Natural killer cell (primary cell): ENCODE data around the gene MITF. TPM values are rescaled to one million over a fixed set of nuclear protein-coding genes. Genes with fewer than 3 reads are reported as not detected.

Experiments
- ATAC-seq, 3 donors: fragments of 150-1000 bp in 2 of 3; fragments of 200-7000 bp in 1 of 3; cut with Tn5 transposase; 1 replicate in 1 of 3; 2 replicates in 2 of 3; pipeline ENCODE4 v1.10.0; 2021; ENCODE audit warnings: mild to moderate bottlenecking in 2 of 3, moderate library complexity in 2 of 3
- DNase-seq, 2 donors: peaks; one replicate each; pipeline versions ENCODE4 v3.0.0 to v3.0.0-alpha.2; 2013 to 2021; ENCODE audit warnings: mixed read lengths in 1 of 2
- H3K27ac ChIP-seq: one replicate; pipeline ENCODE4 v1.5.1; 2013; ENCODE audit warnings: mild to moderate bottlenecking, low read length
- H3K27me3 ChIP-seq: one replicate; pipeline ENCODE4 v1.6.1; 2013; ENCODE audit warnings: low read length; ENCODE audit not compliant: control insufficient read depth, insufficient read depth
- H3K36me3 ChIP-seq: one replicate; pipeline ENCODE4 v1.6.1; 2013; ENCODE audit warnings: low read length; ENCODE audit not compliant: control insufficient read depth, insufficient read depth
- H3K4me1 ChIP-seq: one replicate; pipeline ENCODE4 v1.6.1; 2013; ENCODE audit warnings: low read length; ENCODE audit not compliant: control insufficient read depth, insufficient read depth
- H3K4me3 ChIP-seq: one replicate; pipeline ENCODE4 v1.5.1; 2013; ENCODE audit warnings: low read length
- H3K9me3 ChIP-seq: one replicate; pipeline ENCODE4 v1.6.1; 2013; ENCODE audit warnings: low read length; ENCODE audit not compliant: control insufficient read depth, insufficient read depth
- H3K27ac Mint-ChIP-seq, 2 donors: one replicate each; pipeline ENCODE4 v1.8.0; 2022; ENCODE audit warnings: mild to moderate bottlenecking in 2 of 2, mixed read lengths in 2 of 2, moderate library complexity in 1 of 2
- H3K27me3 Mint-ChIP-seq, 2 donors: one replicate each; pipeline ENCODE4 v1.8.0; 2022; ENCODE audit warnings: low read depth in 2 of 2, mixed read lengths in 2 of 2
- H3K36me3 Mint-ChIP-seq: one replicate; pipeline ENCODE4 v1.8.0; 2022; ENCODE audit warnings: mixed read lengths
- H3K4me1 Mint-ChIP-seq, 2 donors: one replicate each; pipeline ENCODE4 v1.8.0; 2022; ENCODE audit warnings: mixed read lengths in 2 of 2
- H3K4me3 Mint-ChIP-seq: one replicate; pipeline ENCODE4 v1.8.0; 2022; ENCODE audit warnings: mild to moderate bottlenecking, moderate library complexity, mixed read lengths
- H3K9me3 Mint-ChIP-seq, 2 donors: one replicate each; pipeline ENCODE4 v1.8.0; 2022; ENCODE audit warnings: mixed read lengths in 2 of 2
- CTCF ChIP-seq: fragments of 200-600 bp; IDR thresholded peaks from one replicate; pipeline ENCODE4 v1.8.0; 2022; ENCODE audit warnings: antibody characterized with exemption
- WGBS: methylation state at CpG from one replicate; pipeline ENCODE4 v1.1.7; 2013; ENCODE audit warnings: missing lambda C conversion rate; ENCODE audit not compliant: insufficient coverage; 5-methylcytosine and 5-hydroxymethylcytosine counted together
- intact Hi-C: fragments of 100-400 bp; cut with micrococcal nuclease; formaldehyde crosslinking; loops from one replicate; pipeline ENCODE4 v1.14.2; 2022
- total RNA-seq, 4 donors: library from RNA; stranded (reverse); fragments of 120-200 nt in 1 of 4; gene quantifications; one replicate each; pipeline versions ENCODE4 v1.2.3 to v1.2.4, GENCODE V29; 2013 to 2022

MITF gene
- total RNA-seq, 3 donors from 2014 or later (not counting 1 experiment from before 2014, with no cell fraction given), result 0.23 to 1.5 (median 0.54) TPM

- Histone ChIP-seq H3K36me3 (no peaks in the 10 kb centered on the region), H3K27ac (no peak overlapping the region), H3K4me1 (no peaks in the 10 kb centered on the region), H3K9me3 (no peaks in the 10 kb centered on the region), H3K4me3 (no peak overlapping the region), H3K27me3 (no peaks in the 10 kb centered on the region)
- Mint-ChIP-seq H3K4me3 (no peak overlapping the region), H3K27ac (no peak overlapping the region), H3K9me3 (peaks cover 0 to 4% of the 10 kb centered on the region in 2 donors), H3K4me1 (no peaks in the 10 kb centered on the region), H3K27me3 (no peaks in the 10 kb centered on the region), H3K36me3 (no peaks in the 10 kb centered on the region)
- no peak for TF ChIP-seq CTCF
- WGBS, result 65% methylated on average over 2 of the region's 3 CpGs
- intact Hi-C loops, result no loop called here
- no peak for ATAC-seq
- DNase-seq, result no peak
These were observed 193.2 kb downstream of the MITF start for GRCh38 chr3:69932501-69932900.

GRCh38 chr3:69934398-69934797 lies 195.1 kb downstream of the MITF start:
- Mint-ChIP-seq H3K4me1 (no peaks in the 10 kb centered on the region), H3K4me3 (no peak overlapping the region), H3K9me3 (peaks cover 0 to 2% of the 10 kb centered on the region in 2 donors), H3K27me3 (no peaks in the 10 kb centered on the region), H3K36me3 (no peaks in the 10 kb centered on the region), H3K27ac (no peak overlapping the region)
- 91% methylated on average over 1 of the region's 2 CpGs for WGBS
- Histone ChIP-seq H3K9me3 (no peaks in the 10 kb centered on the region), H3K4me1 (no peaks in the 10 kb centered on the region), H3K27ac (no peak overlapping the region), H3K36me3 (no peaks in the 10 kb centered on the region), H3K27me3 (no peaks in the 10 kb centered on the region), H3K4me3 (no peak overlapping the region)
- intact Hi-C loops, result no loop called here
- TF ChIP-seq CTCF, result no peak
- no peak for DNase-seq
- no peak for ATAC-seq

GRCh38 chr3:69936266-69936665 lies 197.0 kb downstream of the MITF start:
- no peaks in the 10 kb centered on the region for H3K36me3 ChIP-seq
- no peaks in the 10 kb centered on the region for H3K27me3 Mint-ChIP-seq
- no peak overlapping the region for H3K27ac ChIP-seq
- no peak for TF ChIP-seq CTCF
- no peaks in the 10 kb centered on the region for H3K27me3 ChIP-seq
- no peak for DNase-seq
- H3K4me3 Mint-ChIP-seq, result no peak overlapping the region
- H3K9me3 Mint-ChIP-seq, result no peaks in the 10 kb centered on the region
- intact Hi-C loops, result no loop called here
- no peak overlapping the region for H3K27ac Mint-ChIP-seq
- H3K4me1 ChIP-seq, result no peaks in the 10 kb centered on the region
- no peak for ATAC-seq
- no peaks in the 10 kb centered on the region for H3K36me3 Mint-ChIP-seq
- no peaks in the 10 kb centered on the region for H3K9me3 ChIP-seq
- H3K4me3 ChIP-seq, result no peak overlapping the region
- no peaks in the 10 kb centered on the region for H3K4me1 Mint-ChIP-seq
- 90% methylated on average over 5 of the region's 6 CpGs for WGBS

GRCh38 chr3:69938061-69938460 lies 198.8 kb downstream of the MITF start:
- H3K27me3 Mint-ChIP-seq, result no peaks in the 10 kb centered on the region
- H3K36me3 Mint-ChIP-seq, result no peaks in the 10 kb centered on the region
- no peak for ATAC-seq
- no peak overlapping the region for H3K27ac Mint-ChIP-seq
- intact Hi-C loops, result no loop called here
- TF ChIP-seq CTCF, result no peak
- H3K4me3 Mint-ChIP-seq, result no peak overlapping the region
- Histone ChIP-seq H3K9me3 (no peaks in the 10 kb centered on the region), H3K4me3 (no peak overlapping the region), H3K4me1 (no peaks in the 10 kb centered on the region), H3K36me3 (no peaks in the 10 kb centered on the region), H3K27me3 (no peaks in the 10 kb centered on the region), H3K27ac (no peak overlapping the region)
- H3K4me1 Mint-ChIP-seq, result no peaks in the 10 kb centered on the region
- DNase-seq, result no peak
- no peaks in the 10 kb centered on the region for H3K9me3 Mint-ChIP-seq
- WGBS, result 93% methylated on average over 6 of the region's 6 CpGs
